Measurements from ENCODE around the gene CYB561A3.
"Not testable (repeated sequence)": the region's sequence is repeated elsewhere in the genome, so short reads cannot be mapped to it uniquely, and the experiment has no call there.

CYB561A3 gene, protein sequence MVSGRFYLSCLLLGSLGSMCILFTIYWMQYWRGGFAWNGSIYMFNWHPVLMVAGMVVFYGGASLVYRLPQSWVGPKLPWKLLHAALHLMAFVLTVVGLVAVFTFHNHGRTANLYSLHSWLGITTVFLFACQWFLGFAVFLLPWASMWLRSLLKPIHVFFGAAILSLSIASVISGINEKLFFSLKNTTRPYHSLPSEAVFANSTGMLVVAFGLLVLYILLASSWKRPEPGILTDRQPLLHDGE

DNA sequence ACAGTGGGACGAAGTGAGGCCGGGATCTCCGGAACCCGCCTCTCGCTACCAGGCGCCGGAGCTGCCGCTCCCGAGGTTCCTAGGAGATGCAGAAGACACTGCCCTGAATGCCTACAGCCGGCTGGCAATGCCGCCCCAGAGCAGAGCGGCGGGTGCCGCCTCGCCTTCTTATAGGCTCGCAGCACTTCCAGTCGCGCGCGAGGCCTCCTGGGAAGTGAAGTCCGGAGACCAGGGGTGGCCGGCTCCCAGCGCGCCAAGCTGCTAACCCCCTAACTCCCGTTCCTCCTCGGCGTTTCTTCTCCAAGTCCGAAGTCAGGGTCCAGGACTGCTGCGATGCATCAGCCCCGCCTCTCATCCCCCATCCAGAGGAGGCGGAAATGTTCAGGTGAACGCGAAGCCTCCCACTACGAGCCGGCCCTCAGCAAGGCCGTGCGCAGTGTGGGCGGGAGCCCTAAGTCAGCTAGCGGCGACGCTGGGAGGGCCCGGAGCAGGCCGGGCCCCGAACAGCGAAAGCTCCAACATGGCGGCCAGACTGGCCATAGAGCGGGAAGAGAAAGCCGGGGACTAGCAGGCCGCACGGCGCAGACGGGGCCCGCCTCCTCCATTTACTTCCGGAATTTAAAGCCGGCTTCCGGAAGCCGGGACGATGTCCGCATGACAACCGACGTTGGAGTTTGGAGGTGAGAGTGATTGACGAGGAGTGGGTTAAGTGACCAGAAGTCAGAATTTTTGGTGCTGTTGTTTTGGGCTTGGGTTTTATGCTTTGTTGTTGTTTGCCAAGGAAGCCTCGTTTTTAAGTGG lies at the start of gene CYB561A3, which contains the start of gene TMEM138:
Gene CYB561A3 (minus strand): TSS at position 142 of the 801 bp plus-strand sequence. CDS start 5,169 bp downstream, outside the sequence.
Gene TMEM138 (plus strand): TSS at position 634 of the 801 bp plus-strand sequence. CDS start 2,017 bp downstream, outside the sequence.
- peak; percentile 81 for DNase-seq (ENCODE audit: low read depth, low spot score)

DNA sequence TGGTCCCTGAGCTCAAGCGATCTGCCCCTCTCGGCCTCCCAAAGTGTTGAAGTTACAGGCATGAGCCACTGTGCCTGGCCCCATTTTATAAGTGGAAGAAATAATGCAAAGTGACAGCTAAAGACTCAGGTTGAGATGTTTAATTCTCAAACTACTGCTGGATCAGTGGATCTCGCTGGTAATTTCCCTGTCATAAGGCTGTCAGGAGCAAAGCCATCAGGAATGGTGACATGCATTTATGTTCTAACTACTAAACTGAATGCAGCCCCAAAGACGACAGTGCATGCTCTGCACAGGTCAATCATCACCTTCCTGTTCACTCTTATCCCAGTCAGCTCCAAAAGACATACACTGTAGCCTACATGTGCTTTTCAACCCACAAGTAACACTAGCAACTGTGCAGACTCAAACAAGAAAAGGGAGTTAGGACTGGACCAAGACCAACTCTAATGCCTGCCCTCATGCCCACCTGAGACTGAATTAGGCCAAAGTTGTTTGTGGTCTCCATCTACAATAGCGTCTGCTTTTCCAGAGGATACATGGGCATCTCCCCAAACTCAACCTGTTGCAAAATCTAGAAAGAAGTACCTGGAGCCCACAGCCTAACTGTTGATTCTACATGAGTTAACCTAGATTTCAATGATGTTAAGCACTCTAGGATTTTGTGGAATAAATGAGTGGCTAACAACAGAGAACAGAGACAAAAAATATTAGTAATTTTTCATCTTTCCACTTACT lies 45.5 kb upstream of the CYB561A3 start:
- DNase-seq (ENCODE audit: low read depth, low spot score), result no peak

DNA sequence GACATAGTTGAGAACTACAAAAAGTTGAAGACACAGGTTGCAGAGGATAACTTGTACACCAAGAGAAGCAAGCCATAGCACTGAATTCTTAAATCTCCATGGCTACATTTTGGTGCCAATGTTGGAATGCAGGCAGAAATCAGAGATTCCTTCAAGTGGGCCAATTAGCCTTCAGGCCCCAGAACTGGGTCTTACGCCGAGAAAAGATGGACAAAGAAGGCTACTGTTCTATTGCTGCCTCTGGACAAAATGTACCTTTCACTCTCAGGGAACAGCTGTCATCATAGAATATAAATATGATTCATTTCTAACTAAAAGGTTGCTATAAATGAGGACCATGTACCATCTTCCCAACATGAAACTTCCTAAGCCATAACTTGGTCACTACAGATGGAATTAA lies 44.4 kb upstream of the CYB561A3 start:
- no peak for DNase-seq (ENCODE audit: low read depth, low spot score)

DNA sequence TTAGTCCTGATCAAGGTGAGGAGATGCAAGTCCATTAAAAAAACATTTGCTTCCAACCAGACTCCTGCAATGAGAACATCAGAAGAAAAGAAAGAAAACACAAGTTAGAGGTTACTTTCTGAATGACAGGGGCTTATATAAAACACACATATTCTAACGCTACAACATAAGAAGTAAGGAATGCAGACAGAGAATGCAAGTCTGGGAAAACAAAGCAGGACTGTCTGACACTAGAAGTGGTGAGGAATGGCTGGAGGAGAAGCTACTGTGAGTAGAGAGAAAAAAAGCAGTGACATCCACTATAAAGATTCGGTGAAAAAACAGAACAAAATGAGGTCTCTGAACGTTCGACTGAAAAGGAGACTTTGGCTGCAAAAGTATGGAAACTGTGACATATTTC lies 43.0 kb upstream of the CYB561A3 start:
- no peak for DNase-seq (ENCODE audit: low read depth, low spot score)

DNA sequence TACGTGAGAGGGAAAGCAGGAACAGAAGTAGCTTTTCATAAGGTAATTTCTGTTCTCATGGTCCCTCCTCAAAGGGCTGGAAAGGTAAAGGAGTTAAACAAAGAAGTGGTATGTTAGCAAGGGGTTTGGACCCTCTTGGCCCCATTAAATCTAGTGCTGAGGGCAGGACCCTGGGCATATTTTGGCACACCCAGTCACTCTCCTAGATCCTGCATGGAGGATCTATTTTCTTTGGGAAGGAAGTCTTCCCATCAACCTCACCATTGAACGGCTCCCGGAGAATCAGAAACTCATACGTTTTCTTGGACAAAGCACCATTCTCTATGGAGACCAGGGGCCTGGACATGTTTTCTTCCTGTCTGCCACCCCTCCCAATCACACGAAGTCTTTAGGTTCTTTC lies 42.4 kb upstream of the CYB561A3 start:
- DNase-seq (ENCODE audit: low read depth, low spot score), result no peak

DNA sequence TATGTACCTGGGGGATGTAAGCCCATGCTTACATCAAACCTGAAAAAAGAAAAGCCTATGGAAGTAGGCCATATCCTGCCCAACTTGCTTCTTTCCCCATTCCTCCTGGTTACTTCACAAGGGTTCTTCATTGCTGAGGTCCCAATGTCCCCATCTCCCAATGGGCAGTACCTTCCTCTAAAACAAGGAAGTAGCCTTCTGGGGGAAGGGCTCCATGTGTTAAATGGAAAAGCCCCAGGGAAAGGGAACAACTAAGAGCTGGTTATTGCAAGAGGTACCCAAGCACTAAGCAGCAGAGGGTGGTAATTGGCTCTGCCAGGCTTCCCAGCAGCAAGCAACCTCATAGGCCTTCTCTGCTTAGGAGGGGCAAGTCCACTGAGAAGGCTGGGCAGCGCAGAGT lies 42.0 kb upstream of the CYB561A3 start:
- no peak for DNase-seq (ENCODE audit: low read depth, low spot score)

DNA sequence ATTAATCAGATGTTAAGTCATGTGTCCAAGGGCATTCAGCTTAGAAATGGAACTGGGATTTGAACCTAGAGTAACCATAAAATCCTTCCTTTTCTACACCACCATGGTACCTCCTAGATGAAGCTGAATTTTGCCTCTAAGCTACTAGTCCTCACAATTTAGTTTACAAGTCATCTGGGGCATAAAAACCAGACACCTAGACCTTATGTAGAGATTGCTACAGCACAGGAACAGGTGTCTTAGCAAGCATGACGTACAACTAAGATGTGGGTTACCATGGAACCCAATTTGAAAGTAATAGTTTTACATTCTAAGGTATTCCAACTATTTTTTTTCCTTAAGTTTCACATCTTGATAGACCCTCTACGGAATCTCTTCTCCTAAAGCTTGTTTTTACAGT lies 39.9 kb upstream of the CYB561A3 start:
- no peak for DNase-seq (ENCODE audit: low read depth, low spot score)

DNA sequence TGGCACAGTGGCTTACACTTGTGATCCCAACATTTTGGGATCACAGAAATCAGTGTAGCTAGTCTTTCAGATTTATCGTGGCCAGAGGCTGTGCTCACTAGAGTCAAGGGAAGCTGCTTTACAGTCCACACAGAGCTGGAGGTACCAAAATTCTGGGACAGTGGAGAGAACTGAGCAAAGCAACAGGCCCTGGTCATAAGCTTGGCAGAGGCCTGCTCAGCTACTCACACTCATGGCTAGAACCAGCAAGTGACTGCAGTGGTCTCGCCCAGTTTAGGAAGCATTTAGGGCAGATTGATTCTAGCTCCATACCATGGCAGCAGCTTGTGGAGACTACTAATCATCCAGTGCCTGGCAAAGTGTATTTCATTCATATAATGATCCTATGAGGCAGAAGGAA lies 39.5 kb upstream of the CYB561A3 start:
- no peak for DNase-seq (ENCODE audit: low read depth, low spot score)

DNA sequence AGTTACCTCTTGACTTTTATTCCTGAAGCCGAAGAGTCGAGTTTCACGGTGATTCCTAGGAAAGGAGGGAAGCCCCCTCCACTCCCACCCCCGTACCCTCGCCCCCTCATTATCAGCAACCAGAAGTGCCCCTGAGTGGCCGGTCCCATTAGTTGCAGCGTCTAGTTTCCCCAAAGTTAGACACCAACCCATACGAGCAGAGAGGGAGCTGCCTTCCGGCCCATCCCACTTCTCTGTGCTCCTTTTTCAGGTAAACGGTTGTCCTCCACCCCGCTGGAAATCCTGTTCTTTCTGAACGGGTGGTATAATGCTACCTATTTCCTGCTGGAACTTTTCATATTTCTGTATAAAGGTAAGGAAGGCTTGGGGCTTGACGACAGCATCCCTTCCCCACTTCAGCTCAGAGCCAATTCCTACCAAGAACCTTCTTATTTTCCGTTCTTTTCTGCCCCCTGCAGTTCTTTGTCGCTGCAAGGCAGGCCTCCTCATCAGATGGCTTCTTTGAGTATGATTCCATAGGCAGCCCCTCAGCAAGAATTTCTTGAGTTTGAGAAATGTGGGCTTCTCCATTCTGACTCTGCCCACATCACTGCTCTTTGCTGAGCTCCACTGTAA lies 31.4 kb upstream of the CYB561A3 start:
- DNase-seq (ENCODE audit: low read depth, low spot score), result no peak

DNA sequence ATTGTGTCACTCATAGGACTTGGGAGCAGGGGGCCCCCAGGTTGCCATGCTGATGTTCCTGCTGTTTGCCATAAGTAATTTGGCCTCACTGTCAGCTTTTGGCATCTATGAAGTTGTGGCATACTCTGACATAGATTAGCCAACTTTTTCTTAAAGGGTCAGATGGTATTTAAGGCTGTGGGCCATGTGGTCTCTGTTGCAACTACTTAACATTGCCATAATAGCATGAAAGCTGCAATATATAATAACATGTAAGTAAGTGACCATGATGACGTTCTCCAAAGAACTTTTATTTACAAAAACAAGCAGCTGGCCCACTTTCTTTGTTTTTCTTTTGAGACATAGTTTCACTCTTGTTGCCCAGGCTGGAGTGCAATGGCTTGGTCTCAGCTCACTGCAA lies 28.5 kb upstream of the CYB561A3 start:
- no peak for DNase-seq (ENCODE audit: low read depth, low spot score)

DNA sequence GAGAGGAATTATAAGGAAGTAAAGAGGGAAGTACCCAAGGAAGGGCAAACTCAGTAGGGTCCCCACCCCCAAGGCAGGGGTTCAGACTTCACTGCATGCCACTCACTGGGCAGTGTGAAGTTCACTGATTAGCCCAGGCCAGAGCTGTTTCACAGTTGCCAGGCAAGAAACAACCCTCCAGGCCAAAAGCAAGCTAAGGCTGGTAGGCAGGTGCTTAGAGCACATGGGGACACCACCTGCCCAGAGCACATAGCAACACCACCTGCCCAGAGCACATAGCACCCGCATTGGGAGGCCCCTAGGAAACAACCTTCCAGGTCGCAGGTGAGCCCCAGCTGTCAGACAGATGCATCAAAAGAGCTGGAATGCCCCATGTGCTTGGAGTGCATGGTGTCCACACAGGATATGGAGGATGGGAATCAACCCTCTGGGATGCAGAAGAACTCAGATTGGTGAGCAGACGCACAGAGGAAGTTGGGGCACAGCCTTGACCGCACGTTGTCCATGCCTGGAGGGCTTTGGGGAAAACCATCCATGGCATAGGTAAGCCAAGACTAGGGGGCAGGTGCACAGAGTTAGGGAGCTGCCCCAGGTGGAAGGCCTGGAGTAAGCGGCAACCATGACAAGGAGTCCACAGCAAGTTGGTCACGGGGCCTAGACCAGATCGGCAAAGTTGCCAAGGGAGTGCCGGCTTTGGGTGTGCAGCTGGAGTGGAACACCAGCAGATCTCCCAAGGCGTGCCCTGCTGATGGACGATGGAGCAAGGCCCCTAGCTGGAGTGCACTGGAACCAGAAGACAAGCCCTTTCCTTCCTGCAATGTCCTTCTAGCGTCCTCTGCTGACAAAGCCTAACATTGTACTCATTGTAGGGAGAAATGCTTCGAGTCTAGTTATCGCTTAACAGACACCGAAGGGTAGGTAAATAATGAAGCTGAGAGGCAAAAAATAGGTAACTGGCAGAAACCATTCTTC lies 22.9 kb upstream of the CYB561A3 start:
- no peak for DNase-seq (ENCODE audit: low read depth, low spot score)

DNA sequence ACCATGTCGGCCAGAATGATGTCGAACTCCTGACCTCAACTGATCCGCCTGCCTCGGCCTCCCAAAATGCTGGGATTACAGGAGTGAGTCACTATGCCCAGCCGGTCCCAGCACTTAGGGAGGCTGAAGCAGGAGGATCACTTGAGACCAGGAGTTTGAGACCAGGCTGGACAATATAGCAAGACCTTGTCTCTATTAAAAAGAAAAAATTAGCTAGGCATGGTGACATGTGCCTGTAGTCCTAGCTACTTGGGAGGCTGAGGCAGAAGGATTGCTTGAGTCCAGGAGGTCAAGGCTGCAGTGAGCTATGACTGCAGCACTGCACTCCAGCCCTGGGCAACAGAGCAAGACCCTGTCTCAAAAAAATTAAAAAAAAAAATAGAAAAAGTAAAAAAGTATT lies 22.2 kb upstream of the CYB561A3 start:
- DNase-seq (ENCODE audit: low read depth, low spot score), result not testable (repeated sequence)

DNA sequence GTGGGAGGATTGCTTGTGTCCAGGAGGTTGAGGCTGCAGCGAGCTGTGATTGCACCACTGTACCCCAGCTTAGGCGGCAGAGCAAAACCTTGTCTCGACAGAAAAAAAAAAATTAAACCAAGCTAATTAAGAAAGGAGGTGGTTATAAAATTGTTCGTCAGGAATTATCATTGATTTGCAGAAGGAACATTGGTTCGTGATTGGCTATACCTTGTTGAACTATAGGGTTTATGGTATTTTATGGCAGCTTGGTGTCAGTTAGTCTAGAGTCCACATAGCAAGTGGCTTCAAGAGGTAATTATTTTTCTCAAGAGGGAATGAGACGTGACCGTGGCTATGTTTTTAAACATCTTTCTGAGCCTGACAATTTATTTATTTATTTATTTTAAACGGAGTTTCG lies 19.2 kb upstream of the CYB561A3 start:
- no peak for DNase-seq (ENCODE audit: low read depth, low spot score)

DNA sequence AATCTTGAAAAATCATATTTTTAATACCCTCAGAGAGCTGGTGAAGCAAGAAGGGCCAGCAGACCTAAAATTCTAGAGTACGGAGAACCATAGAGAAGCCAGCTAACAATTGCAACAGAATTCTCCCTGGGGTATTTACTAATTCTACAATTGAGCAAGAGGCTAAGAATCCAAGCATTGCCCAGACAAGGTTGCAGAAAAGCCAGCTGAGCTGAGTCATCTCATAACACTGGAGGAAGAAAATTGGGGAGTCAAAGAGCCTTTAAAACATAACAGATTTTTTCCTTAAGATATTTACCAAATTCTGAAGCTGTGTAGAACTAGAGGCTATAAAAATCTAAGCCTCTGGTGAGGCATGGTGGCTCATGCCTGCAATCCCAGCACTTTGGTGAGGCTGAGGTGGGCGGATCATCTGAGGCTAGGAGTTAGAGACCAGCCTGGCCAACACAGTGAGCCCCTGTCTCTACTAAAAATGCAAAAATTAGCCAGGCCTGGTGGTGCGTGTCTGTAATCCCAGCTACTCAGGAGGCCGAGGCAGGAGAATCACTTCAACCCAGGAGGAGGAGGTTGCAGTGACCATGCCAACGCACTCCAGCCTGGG lies 17.1 kb upstream of the CYB561A3 start:
- DNase-seq (ENCODE audit: low read depth, low spot score), result no peak

DNA sequence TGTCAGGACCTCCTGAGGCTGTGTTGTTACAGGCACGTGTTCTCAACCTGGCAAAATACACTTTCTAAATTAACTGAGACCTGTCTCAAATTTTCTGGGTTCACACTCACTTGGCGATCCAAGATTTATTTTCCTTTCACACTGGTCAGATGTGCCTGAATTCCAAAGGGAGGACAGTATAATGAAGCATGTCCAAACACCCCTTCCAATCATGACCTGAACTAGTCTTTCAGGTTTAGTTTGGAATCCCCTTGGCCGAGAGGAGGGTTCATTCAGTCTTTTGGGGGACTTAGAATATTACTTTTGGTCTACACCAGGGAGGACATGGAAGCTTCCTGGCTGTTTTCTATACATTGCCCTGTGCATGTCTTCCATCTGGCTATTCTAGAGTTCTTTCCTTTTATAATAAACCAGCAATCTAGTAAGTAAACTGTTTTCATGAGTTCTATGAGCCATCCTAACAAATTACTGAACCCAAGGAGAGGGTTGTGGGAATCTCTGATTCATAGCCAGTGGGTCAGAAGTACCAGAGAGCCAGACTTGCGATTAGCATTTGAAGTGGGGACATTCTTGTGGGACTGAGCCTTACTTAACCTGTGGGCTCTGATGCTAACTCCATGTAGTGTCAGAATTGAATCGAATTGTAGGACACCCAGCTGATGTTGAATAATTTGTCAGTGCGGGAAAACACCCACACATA lies 15.9 kb upstream of the CYB561A3 start:
- DNase-seq (ENCODE audit: low read depth, low spot score), result no peak

DNA sequence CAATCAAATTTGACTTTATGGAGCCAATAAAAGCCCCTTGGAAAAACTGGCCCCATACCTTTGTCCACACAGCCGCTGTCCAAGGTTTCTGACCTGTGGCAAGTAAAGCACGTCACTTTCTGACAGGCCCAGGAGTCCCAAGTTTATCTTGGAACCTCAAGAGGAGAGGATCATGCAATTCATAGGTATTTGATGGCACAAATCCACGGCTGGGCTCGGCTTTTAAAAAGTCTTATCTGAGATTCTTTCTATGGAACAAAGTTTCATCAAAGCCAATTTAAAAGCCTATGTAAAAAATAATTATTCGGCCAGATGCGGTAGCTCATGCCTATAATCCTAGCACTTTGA lies 14.1 kb upstream of the CYB561A3 start:
- DNase-seq (ENCODE audit: low read depth, low spot score), result no peak

DNA sequence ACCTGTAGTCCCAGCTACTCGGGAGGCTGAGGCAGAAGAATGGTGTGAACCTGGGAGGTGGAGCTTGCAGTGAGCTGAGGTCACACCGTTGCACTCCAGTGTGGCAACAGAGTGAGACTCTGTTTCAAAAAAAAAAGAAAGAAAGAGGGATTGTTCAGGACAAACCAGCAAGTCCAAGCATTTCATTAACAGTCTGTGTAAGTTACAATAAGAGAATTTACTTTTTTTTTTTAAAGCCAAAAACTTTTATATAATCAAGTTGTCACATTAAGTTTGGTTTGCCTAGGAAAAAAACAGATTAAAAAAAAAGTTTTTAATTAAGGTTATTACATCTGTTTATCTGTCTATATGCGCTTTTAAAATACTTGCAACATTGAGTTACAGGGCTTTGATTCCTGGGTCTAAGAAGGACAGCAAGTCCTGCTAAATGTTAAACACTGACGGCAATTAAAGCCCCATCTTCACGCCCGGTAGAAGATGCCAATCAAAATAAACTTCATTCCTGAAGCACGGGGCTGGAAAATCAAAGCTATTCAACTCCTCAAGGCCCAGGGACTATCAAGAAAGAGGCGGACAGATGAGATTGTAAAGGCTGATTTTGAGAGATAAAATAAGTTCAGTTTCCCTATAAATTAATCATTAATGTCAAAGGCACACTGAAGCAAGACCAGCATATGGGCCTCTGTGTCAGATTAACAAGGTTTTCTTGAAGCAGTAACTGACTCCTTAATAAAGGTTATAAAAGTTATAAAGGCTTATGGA lies 11.2 kb upstream of the CYB561A3 start:
- DNase-seq (ENCODE audit: low read depth, low spot score), result no peak

DNA sequence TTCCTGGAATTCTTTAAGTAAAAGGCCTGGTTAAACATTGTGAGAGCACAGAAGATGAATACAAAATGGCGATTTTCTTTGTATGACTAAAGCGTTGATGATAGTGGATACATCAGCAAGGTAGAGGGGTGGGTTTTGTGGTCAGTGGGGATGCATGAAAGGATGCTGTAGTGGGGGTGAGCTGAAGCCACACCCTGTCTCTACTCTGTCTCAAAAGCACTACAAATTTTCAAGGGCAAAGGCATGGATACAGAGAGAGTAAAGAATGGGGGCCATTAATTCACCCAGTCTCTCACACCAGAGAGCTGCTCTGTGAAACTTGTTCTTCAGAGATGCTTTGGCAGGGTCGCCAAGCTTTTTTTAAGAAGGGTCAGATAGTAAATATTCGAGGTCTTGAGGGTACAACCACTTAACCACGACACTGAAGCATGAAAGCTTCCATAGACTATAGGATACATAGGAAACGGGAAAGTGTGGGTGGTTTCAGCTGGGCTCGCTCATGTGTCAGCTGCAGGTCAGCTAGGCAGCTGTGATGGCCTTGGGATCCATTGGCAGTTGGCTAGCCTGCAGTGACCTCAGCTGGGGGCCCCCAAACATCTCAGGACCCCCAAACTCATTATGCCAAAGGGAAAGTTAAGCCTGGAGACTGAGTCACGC lies 8.8 kb upstream of the CYB561A3 start:
- no peak for DNase-seq (ENCODE audit: low read depth, low spot score)

Data from activated naive CD8-positive, alpha-beta T cell treated with anti-CD3 and anti-CD28 coated beads, Interleukin-2, amount 50 U/mL, for 16 hours (primary cell).